A549 (cell line): ENCODE data around the gene REEP3. TPM values are rescaled to one million over a fixed set of nuclear protein-coding genes. Genes with fewer than 3 reads are reported as not detected.

Experiments
- ATAC-seq, 2 experiments: fragments of 200-7000 bp in 1 of 2; fragments of >200 bp in 1 of 2; cut with Nextera tagmentation in 1 of 2; cut with Tn5 transposase in 1 of 2; 3 replicates each; pipeline versions ENCODE4 v1.8.0 to v1.9.1; 2018 to 2020; ENCODE audit warnings: mild to moderate bottlenecking in 1 of 2, moderate library complexity in 1 of 2
- CTCF ChIA-PET: fragments of 300-600 bp; sonication (Branson Sonifier 250); formaldehyde crosslinking; extraction: SDS; loops from one replicate; lab custom pipeline; 2021; ENCODE audit warnings: antibody characterized with exemption, inconsistent platforms; lab: Yijun Ruan, JAX
- POLR2A ChIA-PET: fragments of 350-600 bp; formaldehyde crosslinking; extraction: SDS; loops from one replicate; lab custom pipeline; 2021; ENCODE audit warnings: antibody characterized with exemption, inconsistent platforms; lab: Yijun Ruan, JAX
- DNase-seq, 2 experiments: peaks; one replicate each; pipeline versions ENCODE4 v3.0.0 to v3.0.0-alpha.2; 2011 to 2016; ENCODE audit warnings: low read depth in 1 of 2, low spot score in 1 of 2
- FAIRE-seq: peaks from 2 replicates; lab custom pipeline; 2011; peaks lifted over from hg19 to GRCh38; lab: Jason Lieb, UNC
- H3K27ac ChIP-seq, 2 experiments: fragments of >200 bp; sonication (Bioruptor Twin); formaldehyde crosslinking; 3 replicates each; pipeline ENCODE4 v1.5.1; 2016 to 2017
- H3K4me1 ChIP-seq: fragments of >200 bp; sonication (Bioruptor Twin); formaldehyde crosslinking; 3 replicates; pipeline ENCODE4 v1.6.1; 2016
- H3K4me2 ChIP-seq: fragments of >200 bp; sonication (Bioruptor Twin); formaldehyde crosslinking; 3 replicates; pipeline ENCODE4 v1.6.1; 2016
- H3K4me3 ChIP-seq: fragments of >200 bp; sonication (Bioruptor Twin); formaldehyde crosslinking; 3 replicates; pipeline ENCODE4 v1.5.1; 2016
- H3K9me3 ChIP-seq: fragments of >200 bp; sonication (Bioruptor Twin); formaldehyde crosslinking; 3 replicates; pipeline ENCODE4 v1.6.1; 2016
- ATOH8 ChIP-seq: fragments of 250-450 bp; sonication (Bioruptor Pico); IDR thresholded peaks from 2 replicates; pipeline ENCODE4 v1.5.0; 2020; ENCODE audit warnings: low read depth, mild to moderate bottlenecking, moderate library complexity
- BHLHE40 ChIP-seq: IDR thresholded peaks from 2 replicates; pipeline ENCODE4 v1.6.1; 2012; ENCODE audit warnings: low read depth, low read length, inconsistent platforms
- CHD4 ChIP-seq: fragments of 200-600 bp; sonication (generic); IDR thresholded peaks from 2 replicates; pipeline ENCODE4 v1.6.1; 2016; ENCODE audit warnings: antibody characterized with exemption, mild to moderate bottlenecking, borderline replicate concordance
- EHF ChIP-seq: fragments of 250-450 bp; sonication (Bioruptor Pico); IDR thresholded peaks from 2 replicates; pipeline ENCODE4 v1.5.0; 2020; ENCODE audit warnings: mild to moderate bottlenecking
- EHMT2 ChIP-seq: fragments of 200-600 bp; sonication (generic); IDR thresholded peaks from 2 replicates; pipeline ENCODE4 v1.6.1; 2016; ENCODE audit warnings: antibody characterized with exemption, low read depth, mild to moderate bottlenecking, moderate library complexity
- EP300 ChIP-seq, 2 experiments: fragments of >200 bp; sonication (Bioruptor Twin); formaldehyde crosslinking; IDR thresholded peaks; 2 replicates in 1 of 2; 3 replicates in 1 of 2; pipeline ENCODE4 v1.6.1; 2016 to 2017
- FOXS1 ChIP-seq: fragments of 250-450 bp; sonication (Bioruptor Pico); IDR thresholded peaks from 2 replicates; pipeline ENCODE4 v1.5.0; 2020; ENCODE audit warnings: mild to moderate bottlenecking, moderate library complexity
- GATA3 ChIP-seq: IDR thresholded peaks from 2 replicates; pipeline ENCODE4 v1.6.1; 2012; ENCODE audit warnings: borderline replicate concordance
- HES2 ChIP-seq: fragments of >200 bp; sonication (Bioruptor Twin); formaldehyde crosslinking; IDR thresholded peaks from 2 replicates; pipeline ENCODE4 v1.6.1; 2016
- HOXA7 ChIP-seq: fragments of 250-450 bp; sonication (Bioruptor Pico); IDR thresholded peaks from 2 replicates; pipeline ENCODE4 v1.5.0; 2020; ENCODE audit warnings: mild to moderate bottlenecking, moderate library complexity
- HOXB13 ChIP-seq: fragments of 250-450 bp; sonication (Bioruptor Pico); IDR thresholded peaks from 2 replicates; pipeline ENCODE4 v1.5.0; 2020; ENCODE audit warnings: low read depth, mild to moderate bottlenecking, moderate library complexity
- KDM1A ChIP-seq: fragments of 200-600 bp; sonication (generic); IDR thresholded peaks from 2 replicates; pipeline ENCODE4 v1.6.1; 2016; ENCODE audit warnings: low read depth, mild to moderate bottlenecking
- MAFK ChIP-seq: fragments of 450-650 bp; IDR thresholded peaks from 2 replicates; pipeline ENCODE4 v1.6.1; 2014; ENCODE audit not compliant: partially characterized antibody
- NFE2L2 ChIP-seq: fragments of 150-350 bp; conservative IDR thresholded peaks from 2 replicates; pipeline ENCODE4 v1.6.1; 2014; ENCODE audit warnings: low read length
- NPAS2 ChIP-seq: fragments of 250-450 bp; sonication (Bioruptor Pico); IDR thresholded peaks from 2 replicates; pipeline ENCODE4 v1.8.0; 2022; ENCODE audit warnings: mild to moderate bottlenecking, moderate library complexity, borderline replicate concordance
- RNF2 ChIP-seq: fragments of 200-600 bp; sonication (generic); IDR thresholded peaks from 2 replicates; pipeline ENCODE4 v1.6.1; 2016; ENCODE audit warnings: low read depth, mild to moderate bottlenecking, antibody characterized with exemption, moderate library complexity, borderline replicate concordance
- SMC3 ChIP-seq: fragments of >200 bp; sonication (Bioruptor Twin); formaldehyde crosslinking; IDR thresholded peaks from 3 replicates; pipeline ENCODE4 v1.6.1; 2018; ENCODE audit warnings: inconsistent platforms
- SREBF2 ChIP-seq: fragments of 450-650 bp; IDR thresholded peaks from 2 replicates; pipeline ENCODE4 v1.6.1; 2014; ENCODE audit warnings: mild to moderate bottlenecking, moderate library complexity
- ZC3H11A ChIP-seq: fragments of 450-650 bp; IDR thresholded peaks from 2 replicates; pipeline ENCODE4 v1.6.1; 2014; ENCODE audit warnings: antibody characterized with exemption, mild to moderate bottlenecking
- WGBS: methylation state at CpG from one replicate; pipeline ENCODE4 v1.1.6; 2017; ENCODE audit errors: missing lambda C conversion rate; 5-methylcytosine and 5-hydroxymethylcytosine counted together
- polyA plus RNA-seq, 4 experiments: library from polyadenylated mRNA; depleted of rRNA in 3 of 4; stranded (reverse); fragments of >200 nt; fragmentation: RNase III in 1 of 4; extraction: RNeasy Plus Mini Kit Qiagen cat#74134 plus additional on column Dnase treatment in 1 of 4; gene quantifications; 2 replicates in 3 of 4; 3 replicates in 1 of 4; pipeline ENCODE4 v1.2.3, GENCODE V29; 2011 to 2017
- TF ChIP-seq, protein P1 (sequence below): fragments of >200 bp; sonication (Bioruptor Twin); formaldehyde crosslinking; IDR thresholded peaks from 3 replicates; pipeline ENCODE4 v1.6.1; 2016
- TF ChIP-seq, protein P2 (sequence below): fragments of 200-600 bp; sonication (generic); IDR thresholded peaks from 2 replicates; pipeline ENCODE4 v1.6.1; 2016; ENCODE audit warnings: antibody characterized with exemption, mild to moderate bottlenecking, moderate library complexity
- TF ChIP-seq, protein P3 (sequence below): IDR thresholded peaks from 2 replicates; pipeline ENCODE4 v1.6.1; 2012

REEP3 gene
- polyA plus RNA-seq, 2 of the 4 experiments (the other 2 are of a cell fraction) = 19.6 to 35.8 TPM

DNA sequence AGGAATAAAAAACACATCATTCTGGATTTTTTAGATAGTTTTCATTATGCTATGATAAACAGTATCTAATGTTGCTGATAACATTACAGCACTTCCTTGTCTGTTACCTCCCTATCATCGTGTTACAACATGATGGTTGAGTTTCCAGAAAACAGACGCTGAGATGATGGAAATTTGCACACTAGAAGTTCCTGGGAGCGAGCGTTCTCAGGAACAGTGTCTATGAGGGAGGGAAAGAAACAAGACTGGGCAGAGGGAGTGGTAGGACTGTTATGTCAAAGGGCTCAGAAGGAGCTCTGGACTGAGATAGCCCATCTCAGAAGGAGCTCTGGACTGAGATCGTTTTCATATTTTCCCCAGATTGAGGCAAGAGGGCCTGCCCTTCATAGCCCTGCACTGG is 121.6 kb downstream of the REEP3 start (continued):
- no peak for TF ChIP-seq ATOH8 (CRISPR knock-in tag)
- TF ChIP-seq, protein P1, sequence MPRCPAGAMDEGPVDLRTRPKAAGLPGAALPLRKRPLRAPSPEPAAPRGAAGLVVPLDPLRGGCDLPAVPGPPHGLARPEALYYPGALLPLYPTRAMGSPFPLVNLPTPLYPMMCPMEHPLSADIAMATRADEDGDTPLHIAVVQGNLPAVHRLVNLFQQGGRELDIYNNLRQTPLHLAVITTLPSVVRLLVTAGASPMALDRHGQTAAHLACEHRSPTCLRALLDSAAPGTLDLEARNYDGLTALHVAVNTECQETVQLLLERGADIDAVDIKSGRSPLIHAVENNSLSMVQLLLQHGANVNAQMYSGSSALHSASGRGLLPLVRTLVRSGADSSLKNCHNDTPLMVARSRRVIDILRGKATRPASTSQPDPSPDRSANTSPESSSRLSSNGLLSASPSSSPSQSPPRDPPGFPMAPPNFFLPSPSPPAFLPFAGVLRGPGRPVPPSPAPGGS = no peak
- TF ChIP-seq, all 56 proteins: peak for 0

DNA sequence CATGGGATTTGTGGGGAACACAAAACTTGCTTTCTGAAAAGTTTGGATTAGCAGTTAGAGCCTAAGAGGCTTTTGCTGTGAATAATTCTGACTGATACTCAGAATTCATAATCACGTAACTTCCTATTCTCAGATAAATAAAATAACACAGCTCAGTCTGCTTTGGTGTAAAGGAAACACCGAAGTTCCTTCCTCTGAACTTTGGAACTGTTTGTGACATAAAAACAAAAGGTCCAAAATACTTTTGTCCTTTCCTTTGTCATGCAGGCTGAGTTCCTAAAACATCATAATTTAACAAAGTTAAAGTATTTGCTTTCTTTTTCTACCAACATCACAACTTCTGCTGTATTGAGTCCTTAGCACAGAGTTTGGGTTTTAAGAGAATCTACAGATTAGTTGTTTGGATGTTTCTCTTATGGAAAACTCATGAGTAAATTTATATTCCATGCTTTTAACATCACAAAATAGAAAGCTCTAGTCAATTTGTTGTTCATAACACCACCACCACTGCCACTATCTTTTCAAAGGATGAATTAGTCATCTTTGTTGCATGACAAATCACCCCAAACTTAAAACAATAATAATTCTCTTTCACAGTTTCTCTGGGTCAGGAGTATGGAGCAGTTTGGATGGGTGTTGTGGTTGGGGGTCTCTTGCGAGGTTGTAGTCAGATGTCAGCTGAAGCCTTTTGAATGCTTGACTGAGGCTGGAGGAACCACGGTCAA is 123.4 kb downstream of the REEP3 start:
- no peak for FAIRE-seq
- no peak for DNase-seq
- H3K4me3 ChIP-seq = no peak overlapping the region
- TF ChIP-seq NPAS2 (no peak), HOXA7 (CRISPR knock-in tag) (no peak), EHF (CRISPR knock-in tag) (no peak), KDM1A (no peak), RNF2 (no peak), EP300 (IDR thresholded peaks at IDR 0.05) (no peak), EHMT2 (no peak), BHLHE40 (no peak), GATA3 (no peak), SREBF2 (no peak), FOXS1 (CRISPR knock-in tag) (no peak), HES2 (no peak)
- TF ChIP-seq, protein P2, sequence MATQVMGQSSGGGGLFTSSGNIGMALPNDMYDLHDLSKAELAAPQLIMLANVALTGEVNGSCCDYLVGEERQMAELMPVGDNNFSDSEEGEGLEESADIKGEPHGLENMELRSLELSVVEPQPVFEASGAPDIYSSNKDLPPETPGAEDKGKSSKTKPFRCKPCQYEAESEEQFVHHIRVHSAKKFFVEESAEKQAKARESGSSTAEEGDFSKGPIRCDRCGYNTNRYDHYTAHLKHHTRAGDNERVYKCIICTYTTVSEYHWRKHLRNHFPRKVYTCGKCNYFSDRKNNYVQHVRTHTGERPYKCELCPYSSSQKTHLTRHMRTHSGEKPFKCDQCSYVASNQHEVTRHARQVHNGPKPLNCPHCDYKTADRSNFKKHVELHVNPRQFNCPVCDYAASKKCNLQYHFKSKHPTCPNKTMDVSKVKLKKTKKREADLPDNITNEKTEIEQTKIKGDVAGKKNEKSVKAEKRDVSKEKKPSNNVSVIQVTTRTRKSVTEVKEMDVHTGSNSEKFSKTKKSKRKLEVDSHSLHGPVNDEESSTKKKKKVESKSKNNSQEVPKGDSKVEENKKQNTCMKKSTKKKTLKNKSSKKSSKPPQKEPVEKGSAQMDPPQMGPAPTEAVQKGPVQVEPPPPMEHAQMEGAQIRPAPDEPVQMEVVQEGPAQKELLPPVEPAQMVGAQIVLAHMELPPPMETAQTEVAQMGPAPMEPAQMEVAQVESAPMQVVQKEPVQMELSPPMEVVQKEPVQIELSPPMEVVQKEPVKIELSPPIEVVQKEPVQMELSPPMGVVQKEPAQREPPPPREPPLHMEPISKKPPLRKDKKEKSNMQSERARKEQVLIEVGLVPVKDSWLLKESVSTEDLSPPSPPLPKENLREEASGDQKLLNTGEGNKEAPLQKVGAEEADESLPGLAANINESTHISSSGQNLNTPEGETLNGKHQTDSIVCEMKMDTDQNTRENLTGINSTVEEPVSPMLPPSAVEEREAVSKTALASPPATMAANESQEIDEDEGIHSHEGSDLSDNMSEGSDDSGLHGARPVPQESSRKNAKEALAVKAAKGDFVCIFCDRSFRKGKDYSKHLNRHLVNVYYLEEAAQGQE = no peak
- TF ChIP-seq, protein P3, sequence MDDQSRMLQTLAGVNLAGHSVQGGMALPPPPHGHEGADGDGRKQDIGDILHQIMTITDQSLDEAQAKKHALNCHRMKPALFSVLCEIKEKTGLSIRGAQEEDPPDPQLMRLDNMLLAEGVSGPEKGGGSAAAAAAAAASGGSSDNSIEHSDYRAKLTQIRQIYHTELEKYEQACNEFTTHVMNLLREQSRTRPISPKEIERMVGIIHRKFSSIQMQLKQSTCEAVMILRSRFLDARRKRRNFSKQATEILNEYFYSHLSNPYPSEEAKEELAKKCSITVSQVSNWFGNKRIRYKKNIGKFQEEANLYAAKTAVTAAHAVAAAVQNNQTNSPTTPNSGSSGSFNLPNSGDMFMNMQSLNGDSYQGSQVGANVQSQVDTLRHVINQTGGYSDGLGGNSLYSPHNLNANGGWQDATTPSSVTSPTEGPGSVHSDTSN = no peak
- no peak overlapping the region for H3K27ac ChIP-seq
- POLR2A ChIA-PET = no interaction called here
- WGBS = 69% methylated on average over 4 of the region's 4 CpGs
- no peaks in the 10 kb centered on the region for H3K4me1 ChIP-seq
- H3K4me2 ChIP-seq = no peak overlapping the region
- no peaks in the 10 kb centered on the region for H3K9me3 ChIP-seq
- ATAC-seq = no peak
- CTCF ChIA-PET = interaction anchor here (1.4 kb wide), 2 partner anchors 15 to 478 kb away, joined by 4 to 6 read pairs; no protein-coding TSS in a partner anchor

GRCh38 chr10:63645195-63645594 is 124.0 kb downstream of the REEP3 start:
- no peak overlapping the region for H3K4me3 ChIP-seq
- H3K27ac ChIP-seq = no peak overlapping the region
- H3K9me3 ChIP-seq = no peaks in the 10 kb centered on the region
- ATAC-seq (no peak), DNase-seq (no peak), FAIRE-seq (no peak)
- CTCF ChIA-PET = interaction anchor here (1.4 kb wide), 2 partner anchors 16 to 479 kb away, joined by 4 to 6 read pairs; no protein-coding TSS in a partner anchor
- no peak overlapping the region for H3K4me2 ChIP-seq
- POLR2A ChIA-PET = no interaction called here
- WGBS = 67% methylated on average over 2 of the region's 2 CpGs
- no peak for TF ChIP-seq EHF (CRISPR knock-in tag)
- TF ChIP-seq HOXB13 (CRISPR knock-in tag) = no peak
- TF ChIP-seq BHLHE40 = no peak
- no peak for TF ChIP-seq CHD4
- no peak for TF ChIP-seq MAFK
- TF ChIP-seq, protein P2 = no peak
- TF ChIP-seq SMC3 = no peak
- TF ChIP-seq NFE2L2 = no peak
- TF ChIP-seq SREBF2 = no peak
- TF ChIP-seq ZC3H11A = no peak
- no peaks in the 10 kb centered on the region for H3K4me1 ChIP-seq
